GM12873 (cell line): ENCODE results near the gene CYP2C9.

ENCODE experiments used
- TF ChIP-seq, protein P1 (sequence below): IDR thresholded peaks from 2 replicates; pipeline ENCODE4 v1.5.1; 2012; ENCODE audit warnings: low read depth, mild to moderate bottlenecking, moderate library complexity, low read length, control low read depth; ENCODE audit not compliant: insufficient read depth; ENCODE audit errors: missing control alignments

The CYP2C9 gene

GRCh38 chr10:94938383-94938782, at the start of gene CYP2C9:
CYP2C9 (plus strand) TSS chr10:94938658; CDS start chr10:94938683, 25 bp downstream.
- TF ChIP-seq, protein P1, sequence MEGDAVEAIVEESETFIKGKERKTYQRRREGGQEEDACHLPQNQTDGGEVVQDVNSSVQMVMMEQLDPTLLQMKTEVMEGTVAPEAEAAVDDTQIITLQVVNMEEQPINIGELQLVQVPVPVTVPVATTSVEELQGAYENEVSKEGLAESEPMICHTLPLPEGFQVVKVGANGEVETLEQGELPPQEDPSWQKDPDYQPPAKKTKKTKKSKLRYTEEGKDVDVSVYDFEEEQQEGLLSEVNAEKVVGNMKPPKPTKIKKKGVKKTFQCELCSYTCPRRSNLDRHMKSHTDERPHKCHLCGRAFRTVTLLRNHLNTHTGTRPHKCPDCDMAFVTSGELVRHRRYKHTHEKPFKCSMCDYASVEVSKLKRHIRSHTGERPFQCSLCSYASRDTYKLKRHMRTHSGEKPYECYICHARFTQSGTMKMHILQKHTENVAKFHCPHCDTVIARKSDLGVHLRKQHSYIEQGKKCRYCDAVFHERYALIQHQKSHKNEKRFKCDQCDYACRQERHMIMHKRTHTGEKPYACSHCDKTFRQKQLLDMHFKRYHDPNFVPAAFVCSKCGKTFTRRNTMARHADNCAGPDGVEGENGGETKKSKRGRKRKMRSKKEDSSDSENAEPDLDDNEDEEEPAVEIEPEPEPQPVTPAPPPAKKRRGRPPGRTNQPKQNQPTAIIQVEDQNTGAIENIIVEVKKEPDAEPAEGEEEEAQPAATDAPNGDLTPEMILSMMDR, result no peak

DNA sequence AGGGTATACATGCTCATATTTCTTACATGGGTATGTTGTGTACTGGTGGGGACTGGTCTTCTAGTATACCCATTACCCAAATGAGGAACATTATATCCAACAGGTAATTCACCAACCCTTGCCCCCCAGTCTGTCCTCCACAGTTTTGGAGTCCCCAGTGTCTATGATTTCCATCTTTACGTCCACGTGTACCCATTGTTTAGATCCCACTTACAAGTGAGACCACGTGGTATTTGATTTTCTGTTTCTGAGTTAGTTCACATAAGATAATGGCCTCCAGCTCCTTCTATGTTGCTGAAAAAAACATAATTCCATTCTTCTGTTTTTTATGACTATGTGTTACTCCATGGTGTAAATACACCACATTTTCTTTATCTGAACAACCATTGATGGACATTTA, 49.3 kb upstream of the CYP2C9 start:
- TF ChIP-seq, protein P1, result no peak

DNA sequence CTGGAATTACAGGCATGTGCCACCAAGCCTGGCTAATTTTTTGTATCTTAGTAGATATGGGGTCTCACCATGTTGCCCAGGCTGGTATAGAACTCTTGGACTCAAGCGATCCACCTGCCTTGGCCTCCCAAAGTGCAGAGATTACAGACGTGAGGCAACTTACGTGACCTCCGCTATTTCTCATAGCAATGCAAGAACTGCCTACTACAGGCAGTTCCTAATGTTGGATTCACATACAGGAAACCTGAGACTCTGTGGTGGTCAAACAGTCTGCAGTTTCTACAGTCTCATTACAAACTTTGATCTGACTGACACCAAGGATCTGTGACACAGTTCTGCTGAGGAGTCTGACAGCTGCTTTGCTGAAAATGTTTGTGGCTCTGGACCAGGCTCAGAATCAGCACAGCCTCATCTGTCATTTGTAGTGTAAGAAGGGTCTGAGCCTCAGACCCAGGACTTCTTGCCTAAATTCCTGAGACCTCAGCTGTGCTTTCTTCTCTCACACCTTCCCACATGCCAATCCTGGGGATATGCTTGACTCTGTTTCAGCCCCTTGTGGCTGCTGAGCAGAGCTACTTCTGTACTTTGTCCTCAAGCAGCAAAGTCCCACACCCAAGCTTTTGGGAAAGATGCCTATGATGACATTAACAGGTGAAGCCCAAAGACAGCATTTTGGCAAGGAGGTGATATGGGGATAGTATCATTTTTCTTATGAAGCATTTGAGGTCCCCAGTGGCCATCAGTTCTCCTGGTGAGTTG, 48.0 kb upstream of the CYP2C9 start:
- TF ChIP-seq, protein P1, result no peak

DNA sequence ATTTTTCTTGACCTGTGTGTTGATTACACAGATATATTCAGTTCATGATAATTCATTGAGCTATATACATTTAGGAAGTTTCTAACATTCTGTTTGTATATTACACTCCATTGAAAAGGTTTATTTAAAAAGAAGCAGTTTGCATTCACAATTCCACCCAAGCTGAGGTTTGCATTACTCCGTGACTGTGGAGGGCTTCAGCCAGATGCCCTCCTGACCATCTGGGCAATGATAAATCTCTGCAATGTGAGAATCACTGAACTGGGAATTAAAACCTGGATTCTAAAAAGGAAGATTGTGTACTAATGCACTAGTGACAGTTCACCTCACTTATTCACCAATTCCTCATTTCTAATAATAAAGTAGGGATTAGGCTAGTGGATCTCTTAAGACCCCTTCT, 36.4 kb upstream of the CYP2C9 start:
- TF ChIP-seq, protein P1, result no peak

DNA sequence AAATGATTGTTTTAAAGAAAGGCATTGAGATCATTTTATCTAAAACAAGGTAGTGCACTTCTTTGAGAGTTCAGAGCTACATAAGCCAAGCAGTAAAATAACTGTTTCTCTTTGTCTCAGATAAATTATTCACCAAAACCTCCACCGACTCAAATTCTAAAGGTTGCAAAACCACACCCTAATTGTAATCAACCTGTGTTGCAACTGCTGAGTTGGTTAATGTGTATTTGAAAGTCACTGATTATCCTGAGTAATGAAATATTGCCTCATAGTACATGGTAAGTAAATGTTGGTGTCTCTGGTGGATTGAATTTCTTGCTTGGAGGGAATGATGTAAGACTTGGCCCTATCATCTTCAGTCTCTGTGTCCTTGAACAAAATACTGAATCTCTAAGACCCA, 35.9 kb upstream of the CYP2C9 start:
- TF ChIP-seq, protein P1, result no peak

GRCh38 chr10:94916423-94916822, 22.0 kb upstream of the CYP2C9 start:
- TF ChIP-seq, protein P1, result no peak

DNA sequence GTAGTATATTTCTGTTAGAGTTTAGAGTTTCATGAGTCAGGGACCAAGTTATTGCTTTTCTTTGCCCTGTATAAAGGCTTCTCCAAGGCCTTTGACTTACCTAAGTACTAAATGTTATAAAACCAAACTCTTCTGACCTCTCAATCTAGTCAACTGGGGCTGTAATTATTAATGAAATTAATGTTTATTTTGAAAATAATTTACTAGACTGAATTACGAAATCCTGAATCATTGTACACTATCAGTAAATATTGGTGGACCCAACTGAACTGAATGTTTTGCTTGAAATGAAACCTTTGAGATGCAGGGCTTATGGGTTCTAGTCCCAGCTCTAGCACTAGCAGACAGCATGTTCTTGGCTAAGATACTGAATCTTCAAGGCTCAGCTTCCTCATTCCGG, 1.7 kb upstream of the CYP2C9 start:
- TF ChIP-seq, protein P1, result no peak
